Measurements from ENCODE around the gene CNTNAP2.

CNTNAP2 gene

DNA sequence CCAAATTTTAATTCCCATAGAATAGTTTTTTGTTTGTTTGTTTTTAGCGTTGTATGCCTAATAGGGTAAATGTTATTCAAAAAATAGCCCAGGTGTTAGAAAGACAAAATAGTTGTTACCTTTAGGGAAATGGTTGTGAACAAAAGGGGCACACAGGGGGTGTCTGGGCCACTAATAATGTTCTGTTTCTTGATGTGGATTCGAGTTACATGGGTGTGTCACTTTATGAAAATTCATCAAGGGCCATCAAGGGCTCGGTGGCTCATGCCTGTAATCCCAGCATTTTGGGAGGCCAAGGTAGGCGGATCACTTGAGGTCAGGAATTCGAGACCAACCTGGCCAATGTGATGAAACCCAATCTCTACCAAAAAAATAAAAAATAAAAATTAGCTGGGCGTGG lies 1942.2 kb downstream of the CNTNAP2 start:
- no peak for DNase-seq

DNA sequence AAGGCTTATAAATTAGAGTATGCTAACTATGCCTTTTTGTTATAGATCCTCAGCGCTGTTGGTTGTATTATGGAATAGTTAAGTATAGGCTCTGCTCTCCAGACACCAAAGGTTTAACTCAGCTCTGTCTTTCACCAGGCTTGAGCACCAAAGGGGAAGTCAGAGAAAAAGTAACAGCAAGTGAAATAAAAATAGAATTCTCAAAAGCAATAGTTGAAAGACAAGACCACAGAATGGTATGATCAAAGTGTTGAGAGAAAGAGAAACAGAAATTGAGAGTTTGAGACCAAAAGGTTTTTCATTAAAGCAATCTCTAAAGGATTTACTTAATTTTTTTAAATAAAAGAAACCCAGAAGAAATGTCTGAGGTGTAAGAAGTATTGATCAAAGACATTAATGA lies 1944.1 kb downstream of the CNTNAP2 start:
- DNase-seq: no peak

DNA sequence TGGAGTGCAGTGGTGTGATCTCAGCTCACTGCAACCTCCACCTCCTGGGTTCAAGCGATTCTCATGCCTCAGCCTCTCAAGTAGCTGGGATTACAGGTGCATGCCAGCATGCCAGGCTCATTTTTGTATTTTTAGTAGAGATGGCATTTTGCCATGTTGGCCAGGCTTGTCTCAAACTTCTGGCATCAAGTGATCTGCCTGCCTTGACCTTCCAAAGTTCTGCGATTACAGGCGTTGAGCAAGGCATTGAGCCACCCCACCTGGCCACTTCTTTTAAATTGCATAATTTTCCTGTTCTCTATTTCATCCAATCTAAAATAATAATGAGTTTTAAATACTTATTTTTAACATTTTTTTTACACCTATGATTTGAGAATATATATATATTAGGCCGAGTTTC lies 1961.5 kb downstream of the CNTNAP2 start:
- peak; percentile 14 for DNase-seq

DNA sequence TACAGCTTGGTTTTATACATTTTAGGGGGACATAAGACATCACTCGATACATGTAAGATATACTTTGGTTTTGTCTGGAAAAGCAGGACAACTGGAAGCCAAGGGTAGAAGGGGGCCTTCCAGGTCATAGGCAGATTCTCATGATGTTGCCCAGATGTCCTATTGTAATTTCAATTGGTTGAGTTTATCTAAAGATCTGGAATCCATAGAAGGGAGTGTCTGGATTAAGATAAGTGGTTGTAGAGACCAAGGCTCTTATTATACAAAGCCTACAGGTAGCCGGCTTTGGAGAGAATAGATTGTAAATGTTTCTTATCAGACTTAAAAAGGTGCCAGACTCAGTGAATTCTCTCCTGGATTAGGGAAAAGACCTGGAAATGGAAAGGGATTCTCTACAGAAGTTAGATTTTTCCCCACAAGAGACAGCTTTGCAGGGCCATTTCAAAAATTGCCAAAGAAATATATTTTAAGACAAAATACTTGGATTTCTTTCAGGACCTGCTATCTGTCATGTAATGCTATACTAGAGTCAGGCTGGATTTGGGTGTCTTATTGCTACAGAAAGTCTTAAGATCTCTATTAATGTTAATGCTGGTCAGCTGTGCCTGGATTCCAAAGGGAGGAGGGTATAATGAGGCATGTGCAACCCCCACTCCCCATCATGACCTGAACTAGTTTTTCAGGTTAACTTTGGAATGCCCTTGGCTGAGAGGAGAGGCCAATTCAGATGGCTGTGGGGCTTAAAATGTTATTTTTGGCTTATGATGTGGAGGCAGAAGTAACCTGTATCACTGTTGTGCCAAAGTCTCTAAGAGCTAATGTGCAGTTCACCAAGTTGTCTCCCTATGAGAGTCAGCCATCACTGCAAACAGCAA lies 1962.8 kb downstream of the CNTNAP2 start:
- no peak for DNase-seq

DNA sequence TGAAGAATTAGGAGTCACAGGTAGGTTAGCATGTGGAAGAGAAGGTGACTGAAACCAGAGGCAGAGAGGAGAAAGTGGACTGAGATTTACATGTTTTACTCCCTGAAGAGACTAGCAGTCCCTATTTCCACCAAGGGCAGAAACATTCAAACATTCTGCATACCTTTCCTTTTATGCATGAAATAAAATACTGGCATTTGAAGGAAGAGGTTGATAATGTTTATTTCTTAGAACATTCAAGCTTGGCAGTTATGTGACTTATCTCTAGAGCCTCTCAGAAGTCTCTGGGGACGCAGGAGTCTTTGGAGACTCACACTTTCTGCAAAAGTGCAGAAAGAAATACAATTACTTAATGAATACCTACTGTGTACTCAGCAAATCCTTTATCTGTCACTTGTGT lies 1966.8 kb downstream of the CNTNAP2 start:
- DNase-seq: no peak

DNA sequence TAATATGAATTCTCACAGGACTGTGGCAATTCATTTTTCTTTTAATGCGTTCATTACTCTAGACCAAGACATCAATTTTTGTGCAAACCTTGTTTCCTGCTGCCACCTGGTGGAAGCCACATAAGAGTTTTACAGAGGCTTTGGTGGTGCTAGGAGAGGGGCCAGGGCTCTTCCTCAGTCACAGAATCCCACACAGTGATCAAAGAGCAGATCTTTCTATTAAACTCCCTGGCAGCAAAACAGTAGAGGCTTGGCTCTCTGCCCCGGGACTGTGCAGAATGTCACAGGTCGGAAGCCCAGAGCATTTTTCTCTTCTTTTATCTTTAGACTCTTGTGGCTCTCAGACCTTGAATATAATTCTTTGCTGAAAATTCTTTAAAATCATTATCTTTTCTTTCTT lies 1967.5 kb downstream of the CNTNAP2 start:
- peak; percentile 69 for DNase-seq

DNA sequence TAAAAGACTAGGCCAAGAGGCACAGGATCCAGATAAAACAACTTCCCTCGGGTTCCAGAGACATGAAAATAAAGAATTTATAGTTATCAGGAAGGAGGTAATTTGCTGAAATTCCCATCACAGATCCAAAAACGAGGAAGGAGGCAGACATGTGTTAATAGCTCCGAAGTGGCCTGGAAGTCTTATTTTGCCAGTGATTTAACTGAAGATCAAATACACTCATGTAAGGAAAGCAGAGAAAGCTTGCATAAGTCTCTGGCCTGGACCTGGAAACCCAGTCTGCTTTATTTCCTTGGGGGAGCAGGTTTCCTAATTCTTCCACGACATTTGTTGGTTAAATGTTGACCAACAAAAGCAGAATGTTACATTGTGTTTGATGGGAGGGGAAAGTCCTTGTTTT lies 1975.3 kb downstream of the CNTNAP2 start:
- no peak for DNase-seq

DNA sequence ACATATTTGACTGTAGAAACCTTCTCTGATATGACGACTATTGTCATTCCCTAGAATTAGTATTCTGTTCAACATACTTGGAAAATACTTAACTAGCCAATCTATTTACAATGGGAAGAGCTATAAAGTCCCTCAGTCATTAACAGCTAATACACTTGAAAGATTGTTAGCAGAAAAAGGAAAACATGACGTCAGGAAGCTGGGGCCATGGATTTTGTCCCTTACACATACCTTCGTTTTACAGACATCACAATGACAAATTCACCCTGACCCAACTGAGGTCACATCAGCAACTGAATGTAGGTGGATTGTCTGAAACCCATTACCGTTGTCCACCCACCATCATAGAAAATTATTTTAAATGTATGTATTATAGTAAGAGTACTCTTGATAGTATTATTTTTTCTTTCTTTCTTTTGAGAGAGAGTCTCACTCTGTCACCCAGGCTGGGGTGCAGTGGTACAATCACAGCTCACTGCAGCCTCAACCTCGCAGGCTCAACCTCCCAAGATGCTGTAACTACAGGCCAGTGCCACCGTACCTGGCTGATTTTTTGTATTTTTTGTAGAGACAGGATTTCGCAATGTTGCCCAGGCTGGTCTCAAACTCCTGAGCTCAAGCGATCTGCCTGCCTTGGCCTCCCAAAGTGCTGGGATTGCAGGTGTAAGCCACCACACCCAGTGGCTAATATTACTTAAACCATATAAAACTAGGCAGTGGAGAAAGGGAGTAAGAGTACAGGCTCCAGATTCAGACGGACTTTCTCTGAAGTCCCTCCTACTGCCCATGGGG lies 1977.0 kb downstream of the CNTNAP2 start:
- DNase-seq: no peak

DNA sequence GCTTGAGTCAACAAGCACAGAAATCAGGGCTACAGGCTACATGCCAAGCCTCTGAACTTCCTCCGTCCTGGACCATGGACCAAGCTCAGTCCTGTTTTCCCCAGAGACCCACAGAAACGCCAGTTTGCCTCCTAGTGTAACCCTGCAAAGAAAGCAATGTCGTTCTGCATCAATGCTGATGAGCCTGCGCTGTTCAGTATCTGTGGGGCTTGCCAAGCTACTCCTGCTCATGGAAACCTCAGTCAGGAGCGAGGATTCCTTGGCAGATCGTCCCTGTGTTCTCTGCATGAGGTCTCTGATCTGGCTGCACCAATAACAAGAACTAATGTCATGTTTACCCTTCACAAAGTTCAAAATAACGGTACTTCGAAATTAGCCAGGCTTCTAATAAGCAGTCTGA lies 1978.5 kb downstream of the CNTNAP2 start:
- DNase-seq: no peak

DNA sequence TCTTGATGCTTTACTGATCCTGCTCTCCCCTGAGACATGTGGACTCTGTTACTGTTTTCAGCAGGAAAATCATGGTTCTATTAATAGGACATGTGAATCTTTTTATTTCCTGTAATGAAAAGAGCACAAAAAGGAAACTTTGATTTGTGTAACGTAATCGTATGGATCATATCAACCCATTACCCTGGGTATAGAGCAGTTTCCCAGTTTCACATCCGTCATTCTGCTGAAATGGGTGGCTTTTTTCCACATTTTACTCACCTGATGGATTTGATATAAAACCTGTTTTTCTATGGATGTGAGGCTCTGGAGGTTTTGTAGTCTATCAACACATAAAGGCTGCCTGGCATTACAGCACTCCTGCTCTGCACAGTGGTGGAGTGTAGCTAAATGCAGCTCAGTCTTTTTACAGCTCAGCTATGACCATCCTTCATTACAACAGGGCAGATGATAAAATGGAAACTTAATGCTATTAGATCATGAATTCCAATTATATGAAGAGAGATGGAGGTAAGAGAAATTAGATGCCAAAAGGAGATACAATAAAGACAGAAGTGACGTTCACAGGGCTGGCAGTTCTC lies 1987.6 kb downstream of the CNTNAP2 start:
- no peak for DNase-seq

DNA sequence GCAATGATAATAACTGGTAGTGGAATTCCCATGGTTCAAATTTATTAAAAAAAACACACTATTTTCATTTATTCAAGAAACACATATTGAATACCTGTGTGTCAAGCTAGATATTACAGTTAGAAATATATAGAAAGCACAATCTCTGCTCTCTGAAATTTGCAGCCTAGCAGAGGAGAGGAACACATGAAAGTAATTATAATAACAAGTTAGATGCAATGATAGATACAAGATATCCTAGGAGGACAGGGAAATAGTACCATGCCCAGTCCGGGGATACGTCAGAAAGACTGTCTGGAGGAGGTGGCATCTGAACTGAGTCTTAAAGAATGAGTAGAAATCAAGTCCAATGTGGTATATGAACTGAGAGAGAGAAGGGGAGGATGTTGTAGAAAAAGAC lies 1988.3 kb downstream of the CNTNAP2 start:
- DNase-seq: no peak

DNA sequence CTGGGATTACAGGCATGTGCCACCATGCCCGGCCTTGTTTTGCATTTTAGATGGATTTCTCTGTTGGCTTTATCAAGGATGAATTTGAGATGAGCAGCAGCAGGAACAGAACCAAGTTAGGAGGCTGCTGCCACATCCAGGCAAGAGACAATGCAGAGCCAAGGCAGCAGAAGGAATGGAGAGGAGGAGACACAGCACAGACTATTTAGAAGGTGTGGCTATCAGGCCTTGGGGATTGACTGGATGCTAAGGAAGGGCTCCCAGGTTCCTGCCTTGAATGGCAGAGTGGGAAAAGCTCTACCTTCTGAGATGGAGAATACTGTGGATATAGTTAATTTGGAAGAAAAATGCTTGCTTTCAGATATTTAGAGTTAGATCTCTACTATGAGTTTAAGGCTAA lies 1989.3 kb downstream of the CNTNAP2 start:
- DNase-seq: no peak

DNA sequence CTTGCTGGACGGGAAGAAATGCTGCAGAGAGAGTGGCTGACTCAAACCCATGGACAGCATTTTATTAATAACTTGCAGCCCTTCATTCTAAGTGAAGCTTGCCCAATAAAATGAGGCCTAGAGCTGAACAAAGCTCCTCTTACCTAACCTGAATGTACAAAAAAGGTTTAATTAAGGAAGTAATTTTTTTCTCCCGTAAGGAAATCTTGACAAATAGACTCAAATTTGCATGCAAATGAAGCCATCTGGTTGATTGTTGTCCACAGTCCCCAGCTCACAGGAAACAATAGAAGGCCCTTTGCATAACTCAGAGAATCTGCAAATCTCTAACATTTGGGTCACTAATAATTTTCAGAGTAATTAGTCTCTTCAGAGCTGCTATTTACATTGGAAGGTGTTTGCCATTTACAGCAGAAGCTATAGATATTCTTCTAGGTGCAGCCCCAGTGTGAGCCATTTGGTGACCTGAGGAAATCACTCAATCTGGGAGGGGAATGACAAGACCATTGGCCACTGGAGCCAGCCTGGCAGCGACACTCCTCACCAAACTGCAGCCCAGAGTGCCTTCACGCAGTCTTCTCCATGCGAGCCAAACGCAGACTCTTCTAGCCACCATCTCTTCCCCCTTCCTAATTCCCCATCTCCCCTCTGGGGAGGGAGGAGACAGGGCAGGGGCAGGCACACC lies 1991.0 kb downstream of the CNTNAP2 start:
- DNase-seq: no peak

DNA sequence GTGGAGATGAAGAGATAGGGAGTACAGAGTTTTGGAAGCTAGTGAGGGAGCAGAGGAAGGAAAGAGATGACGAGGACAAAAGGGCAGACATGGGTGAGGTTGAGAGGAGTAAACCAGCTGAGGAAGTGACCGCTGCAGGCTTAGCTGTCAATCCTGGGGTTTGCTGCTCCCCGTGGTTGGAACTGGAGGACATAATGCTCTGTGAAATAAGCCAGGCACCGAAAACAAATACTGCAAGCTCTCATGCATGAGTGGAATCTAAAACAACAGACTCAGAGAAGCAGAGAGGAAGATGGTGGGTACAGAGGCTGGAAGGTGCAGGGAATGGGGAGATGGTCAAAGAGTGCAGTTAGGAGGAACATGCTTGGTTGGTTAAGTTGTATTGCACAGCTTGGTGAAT lies 1991.8 kb downstream of the CNTNAP2 start:
- DNase-seq: no peak

DNA sequence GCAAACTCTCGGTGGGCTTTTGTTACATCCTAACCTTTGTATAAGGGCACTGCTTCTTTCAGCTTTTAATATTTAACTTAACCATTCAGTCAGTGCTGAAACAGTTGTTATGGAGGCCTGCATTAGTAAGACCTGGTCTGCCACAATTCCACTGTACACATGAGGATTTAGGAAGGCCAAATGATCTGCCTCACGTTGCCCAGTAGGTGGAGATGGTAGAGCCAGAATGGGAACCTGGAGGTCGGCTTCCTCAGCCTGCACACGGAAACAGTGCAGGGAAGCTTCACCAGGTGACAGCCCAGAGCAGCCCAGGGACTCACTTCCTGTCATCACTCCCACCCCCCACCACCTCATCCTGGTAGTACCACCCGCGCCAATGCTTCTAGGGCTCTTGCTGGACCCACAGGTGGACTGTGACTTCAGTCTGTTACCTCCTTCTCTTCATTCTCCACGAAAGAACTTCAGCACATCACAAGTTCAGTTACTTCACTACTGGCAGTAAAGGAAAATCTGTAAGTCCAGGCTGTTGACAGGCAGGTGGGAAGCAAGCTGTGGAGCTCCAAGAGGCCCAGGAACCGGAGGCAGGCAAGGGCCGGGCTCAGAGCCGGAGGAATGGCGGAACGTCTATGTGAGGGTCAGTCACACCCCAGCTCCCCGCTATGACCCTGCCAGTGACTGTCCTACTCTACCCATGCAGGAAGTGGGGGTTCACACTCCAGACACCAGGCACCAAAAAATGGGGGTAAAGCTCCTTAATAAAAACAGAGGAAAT lies 1993.7 kb downstream of the CNTNAP2 start:
- no peak for DNase-seq

DNA sequence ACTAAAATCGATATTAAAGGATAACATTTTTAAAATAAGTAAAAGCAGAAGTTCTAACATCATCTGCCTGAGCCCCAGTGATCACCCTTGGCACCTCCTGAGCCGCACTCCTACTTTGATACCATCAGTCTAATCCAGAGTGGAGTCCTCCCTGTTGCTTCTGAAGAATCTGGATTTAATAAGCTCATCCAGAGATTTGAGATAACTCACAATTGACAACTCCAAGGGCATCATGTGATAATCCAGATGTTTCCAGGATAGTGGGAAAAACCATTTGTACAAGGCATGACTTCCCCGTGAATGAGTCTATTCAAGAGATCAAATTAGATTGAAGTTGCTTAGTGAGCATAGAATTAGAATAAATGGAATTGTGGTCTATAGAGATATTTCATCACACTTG lies 1998.2 kb downstream of the CNTNAP2 start:
- DNase-seq: no peak

DNA sequence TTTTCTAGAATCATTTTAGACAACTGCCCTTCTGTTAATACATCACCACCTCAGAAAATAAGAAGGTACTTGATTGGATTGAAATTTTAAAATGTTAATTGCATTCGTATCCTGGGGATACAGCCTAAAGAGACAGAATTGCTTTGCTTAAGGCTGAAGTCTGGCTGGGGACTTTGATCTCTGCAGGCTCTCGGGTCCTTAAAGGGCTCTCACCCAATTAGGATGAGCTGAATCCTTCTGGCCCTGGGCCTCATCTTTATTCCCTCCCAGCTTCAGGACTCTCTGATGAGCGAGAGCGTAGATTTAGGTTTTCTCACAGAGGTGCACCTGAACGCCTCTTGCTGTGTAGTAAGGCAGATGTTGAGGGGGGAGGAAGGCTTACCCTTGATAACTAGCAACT lies 1998.7 kb downstream of the CNTNAP2 start:
- DNase-seq: no peak

DNA sequence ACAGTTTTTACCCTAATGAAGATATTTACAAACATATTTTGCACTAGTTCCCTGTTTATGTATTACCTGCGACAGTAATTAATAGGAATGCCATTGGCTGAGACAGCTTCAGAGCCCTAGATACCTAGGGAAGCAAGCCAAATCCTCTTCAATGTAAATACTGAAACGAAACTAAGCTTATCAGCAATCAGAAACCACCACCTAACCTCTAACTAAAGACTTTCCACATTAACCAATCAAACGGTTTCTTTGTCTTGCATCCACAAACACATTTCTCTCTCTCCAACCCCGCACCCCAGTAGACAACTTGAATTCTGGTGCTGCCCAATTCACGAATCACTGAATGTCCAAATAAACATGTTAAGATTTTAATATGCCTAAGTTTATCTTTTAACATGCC lies 1999.6 kb downstream of the CNTNAP2 start:
- no peak for DNase-seq

DNA sequence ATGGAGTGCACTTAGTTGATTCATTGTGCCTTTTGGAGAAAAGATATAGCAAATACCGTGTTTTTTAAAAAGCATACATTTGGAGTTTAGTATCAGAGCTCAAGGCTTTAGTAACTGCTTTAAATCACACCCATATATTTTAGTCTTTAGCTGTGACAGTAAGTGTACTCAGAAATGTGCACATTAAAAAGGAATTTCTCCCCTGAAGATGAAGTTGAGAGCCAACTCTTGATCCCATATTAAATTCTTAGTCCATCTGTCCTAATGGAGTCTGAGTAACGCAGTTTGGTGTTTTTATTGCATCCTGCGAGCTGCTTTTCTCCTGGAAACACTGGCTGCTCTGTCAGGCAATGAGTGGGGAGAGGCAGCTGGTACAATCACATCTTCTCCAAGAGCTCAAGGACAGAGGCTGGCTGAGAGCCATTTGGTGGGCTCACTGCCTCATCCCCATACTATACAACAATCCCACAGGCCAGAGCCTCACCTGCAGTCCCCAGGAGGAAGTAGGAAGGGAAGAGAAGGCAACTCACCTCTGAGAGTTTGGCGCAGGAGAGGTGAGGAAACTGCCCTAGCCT lies 2000.3 kb downstream of the CNTNAP2 start:
- peak; percentile 3 for DNase-seq

DNA sequence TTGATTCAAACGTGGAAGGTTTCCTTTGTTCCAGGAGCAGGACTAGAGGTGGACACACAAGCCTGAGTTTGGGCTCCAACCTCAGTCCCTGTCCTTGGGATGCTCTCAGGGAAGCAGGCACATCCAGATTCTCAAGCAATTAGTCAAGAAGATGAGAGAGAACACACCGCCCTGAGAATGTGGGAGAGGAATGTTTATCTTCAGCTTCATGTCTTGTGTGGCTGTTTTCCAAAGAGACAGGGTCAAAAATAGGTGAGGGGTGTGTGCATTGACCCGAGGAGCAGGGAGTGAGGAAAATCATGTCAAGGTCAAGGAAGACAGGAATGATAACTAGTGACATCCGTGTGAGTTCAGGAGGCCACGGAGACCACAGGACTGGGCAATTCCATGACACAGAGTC lies 2001.8 kb downstream of the CNTNAP2 start:
- no peak for DNase-seq

DNA sequence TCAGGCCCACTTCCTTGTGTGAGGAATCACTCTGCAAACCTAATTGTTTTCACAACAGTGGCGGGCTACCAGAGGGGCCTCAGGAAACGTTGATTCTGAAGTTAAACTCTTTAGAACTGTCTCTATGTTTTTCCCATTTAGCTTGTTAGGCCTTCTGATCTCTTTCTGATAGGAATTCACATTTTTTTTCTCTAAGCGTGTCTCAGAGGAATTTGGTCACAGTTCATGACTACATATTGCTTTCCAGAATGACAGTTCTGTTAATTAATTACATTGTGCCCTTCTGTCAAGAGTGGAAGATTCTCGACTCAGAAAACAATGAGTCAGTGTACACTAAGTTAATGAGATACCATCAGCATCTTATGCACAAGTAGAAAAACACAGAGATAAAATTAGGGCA lies 2004.8 kb downstream of the CNTNAP2 start:
- no peak for DNase-seq

DNA sequence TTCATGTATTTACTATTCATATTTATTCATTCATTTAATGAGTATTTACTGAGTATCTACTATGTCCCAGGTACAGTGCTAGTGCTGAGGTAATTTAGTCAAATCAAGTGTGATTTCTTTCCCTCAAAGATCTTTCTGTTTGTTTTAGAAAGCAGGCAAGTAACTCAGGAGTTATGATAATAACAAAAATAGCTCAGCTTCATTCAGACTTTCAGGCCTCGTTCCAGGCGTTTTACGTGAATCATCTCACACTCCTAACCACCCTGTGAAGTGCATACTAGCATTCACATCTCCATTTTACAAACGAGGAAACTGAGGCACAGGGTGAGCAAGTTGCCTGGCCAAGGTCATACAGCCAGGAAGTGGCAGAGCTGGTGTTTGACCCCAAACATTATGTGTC lies 2005.2 kb downstream of the CNTNAP2 start:
- DNase-seq: no peak

Data from NCI-H1105 (cell line).